ENCODE measurements around the gene ASIC4. TPM values are rescaled to one million over a fixed set of nuclear protein-coding genes. Genes with fewer than 3 reads are reported as not detected.

The ASIC4 gene, protein sequence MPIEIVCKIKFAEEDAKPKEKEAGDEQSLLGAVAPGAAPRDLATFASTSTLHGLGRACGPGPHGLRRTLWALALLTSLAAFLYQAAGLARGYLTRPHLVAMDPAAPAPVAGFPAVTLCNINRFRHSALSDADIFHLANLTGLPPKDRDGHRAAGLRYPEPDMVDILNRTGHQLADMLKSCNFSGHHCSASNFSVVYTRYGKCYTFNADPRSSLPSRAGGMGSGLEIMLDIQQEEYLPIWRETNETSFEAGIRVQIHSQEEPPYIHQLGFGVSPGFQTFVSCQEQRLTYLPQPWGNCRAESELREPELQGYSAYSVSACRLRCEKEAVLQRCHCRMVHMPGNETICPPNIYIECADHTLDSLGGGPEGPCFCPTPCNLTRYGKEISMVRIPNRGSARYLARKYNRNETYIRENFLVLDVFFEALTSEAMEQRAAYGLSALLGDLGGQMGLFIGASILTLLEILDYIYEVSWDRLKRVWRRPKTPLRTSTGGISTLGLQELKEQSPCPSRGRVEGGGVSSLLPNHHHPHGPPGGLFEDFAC
- 0.11 TPM in 1 of 2 replicates, not detected in the other for total RNA-seq (2014; rRNA removed)
- Bru-seq, nascent RNA: percentile 18 among the genes with signal in this experiment
- BruChase-seq, experiment 1, labeled RNA remaining after a 6-hour chase: percentile 47 among the genes with signal in this experiment
- percentile 35 among the genes with signal in this experiment for BruChase-seq, experiment 2, labeled RNA remaining after a 2-hour chase
- long read RNA-seq: 0 reads

DNA sequence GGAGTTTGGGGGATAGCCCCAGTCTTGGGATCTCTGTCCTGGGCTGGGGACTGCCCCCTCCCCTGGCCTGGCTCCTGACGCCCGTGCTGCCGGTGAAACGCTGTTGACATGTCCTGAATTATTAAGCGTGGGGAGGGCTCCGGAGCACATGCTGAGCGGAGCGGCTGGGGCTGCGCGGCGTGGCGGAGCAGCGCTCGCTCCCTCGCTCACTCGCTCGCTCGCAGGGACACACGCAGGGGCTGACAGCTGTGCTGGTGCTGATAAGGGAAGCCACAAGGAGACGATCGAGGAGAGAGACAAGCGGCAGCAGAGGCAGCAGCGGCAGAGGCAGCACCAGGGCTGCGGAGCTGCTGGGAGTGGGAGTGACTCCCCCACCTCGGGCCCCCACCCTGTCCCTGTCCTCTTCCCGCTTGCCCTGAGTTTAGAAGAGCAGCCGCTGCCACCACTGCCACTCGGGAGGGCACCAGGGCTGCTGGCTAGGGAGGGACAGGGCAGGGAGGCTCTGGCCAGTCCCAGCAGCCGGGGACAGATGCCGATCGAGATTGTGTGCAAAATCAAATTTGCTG, at the start of gene ASIC4:
Gene ASIC4, plus strand, starts transcription at position 287 of the 566 bp plus-strand sequence. Its CDS starts 243 bp downstream, at position 530.
- Histone ChIP-seq H3K9me2 (replicated peaks; ENCODE audit: low read length) (no peaks in the 10 kb centered on the region), H2AFZ (ENCODE audit: low read length) (peak within 1 kb of the TSS; percentile 32), H3K4me1 (ENCODE audit: insufficient read depth, low read length) (no peaks in the 10 kb centered on the region; the same call in 1 of the 2 replicates), H3K9me3 (ENCODE audit: low read length) (no peaks in the 10 kb centered on the region), H3K79me2 (ENCODE audit: low read length) (no peaks in the 10 kb centered on the region), H4K20me1 (ENCODE audit: low read length) (no peaks in the 10 kb centered on the region), H3K4me3 (ENCODE audit: low read length) (0 out of 2 replicates have a peak within 1 kb of the TSS, but pooled peaks have one; percentile 8), H3K27ac (ENCODE audit: low read length) (no peak within 1 kb of the TSS), H3K27me3 (ENCODE audit: low read length) (peaks cover 47% of the 10 kb centered on the region), H3K9ac (ENCODE audit: low read length) (no peak within 1 kb of the TSS), H3K36me3 (ENCODE audit: low read depth, low read length) (no peaks in the 10 kb centered on the region), H3K4me2 (ENCODE audit: low read length) (peak within 1 kb of the TSS; percentile 48), H3F3A (ENCODE audit: low read length, unreplicated experiment) (no peaks in the 10 kb centered on the region)
- no peak for ATAC-seq
- TF ChIP-seq, protein P1, sequence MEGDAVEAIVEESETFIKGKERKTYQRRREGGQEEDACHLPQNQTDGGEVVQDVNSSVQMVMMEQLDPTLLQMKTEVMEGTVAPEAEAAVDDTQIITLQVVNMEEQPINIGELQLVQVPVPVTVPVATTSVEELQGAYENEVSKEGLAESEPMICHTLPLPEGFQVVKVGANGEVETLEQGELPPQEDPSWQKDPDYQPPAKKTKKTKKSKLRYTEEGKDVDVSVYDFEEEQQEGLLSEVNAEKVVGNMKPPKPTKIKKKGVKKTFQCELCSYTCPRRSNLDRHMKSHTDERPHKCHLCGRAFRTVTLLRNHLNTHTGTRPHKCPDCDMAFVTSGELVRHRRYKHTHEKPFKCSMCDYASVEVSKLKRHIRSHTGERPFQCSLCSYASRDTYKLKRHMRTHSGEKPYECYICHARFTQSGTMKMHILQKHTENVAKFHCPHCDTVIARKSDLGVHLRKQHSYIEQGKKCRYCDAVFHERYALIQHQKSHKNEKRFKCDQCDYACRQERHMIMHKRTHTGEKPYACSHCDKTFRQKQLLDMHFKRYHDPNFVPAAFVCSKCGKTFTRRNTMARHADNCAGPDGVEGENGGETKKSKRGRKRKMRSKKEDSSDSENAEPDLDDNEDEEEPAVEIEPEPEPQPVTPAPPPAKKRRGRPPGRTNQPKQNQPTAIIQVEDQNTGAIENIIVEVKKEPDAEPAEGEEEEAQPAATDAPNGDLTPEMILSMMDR (conservative IDR thresholded peaks at IDR 0.05; ENCODE audit: low read depth, low read length): no peak
- TF ChIP-seq EZH2phosphoT487 (IDR thresholded peaks at IDR 0.05; ENCODE audit: borderline replicate concordance, low read length): no peak
- TF ChIP-seq EZH2 (IDR thresholded peaks at IDR 0.05; ENCODE audit: low read length, unreplicated experiment): no peak
- CTCF ChIA-PET: no interaction called here
- intact Hi-C loops (cut with micrococcal nuclease): no loop called here
- BruUV-seq (replicated peaks): no TSS peak
- POLR2A ChIA-PET (ENCODE audit: unreplicated experiment): no interaction called here
- DNase-seq: no peak

DNA sequence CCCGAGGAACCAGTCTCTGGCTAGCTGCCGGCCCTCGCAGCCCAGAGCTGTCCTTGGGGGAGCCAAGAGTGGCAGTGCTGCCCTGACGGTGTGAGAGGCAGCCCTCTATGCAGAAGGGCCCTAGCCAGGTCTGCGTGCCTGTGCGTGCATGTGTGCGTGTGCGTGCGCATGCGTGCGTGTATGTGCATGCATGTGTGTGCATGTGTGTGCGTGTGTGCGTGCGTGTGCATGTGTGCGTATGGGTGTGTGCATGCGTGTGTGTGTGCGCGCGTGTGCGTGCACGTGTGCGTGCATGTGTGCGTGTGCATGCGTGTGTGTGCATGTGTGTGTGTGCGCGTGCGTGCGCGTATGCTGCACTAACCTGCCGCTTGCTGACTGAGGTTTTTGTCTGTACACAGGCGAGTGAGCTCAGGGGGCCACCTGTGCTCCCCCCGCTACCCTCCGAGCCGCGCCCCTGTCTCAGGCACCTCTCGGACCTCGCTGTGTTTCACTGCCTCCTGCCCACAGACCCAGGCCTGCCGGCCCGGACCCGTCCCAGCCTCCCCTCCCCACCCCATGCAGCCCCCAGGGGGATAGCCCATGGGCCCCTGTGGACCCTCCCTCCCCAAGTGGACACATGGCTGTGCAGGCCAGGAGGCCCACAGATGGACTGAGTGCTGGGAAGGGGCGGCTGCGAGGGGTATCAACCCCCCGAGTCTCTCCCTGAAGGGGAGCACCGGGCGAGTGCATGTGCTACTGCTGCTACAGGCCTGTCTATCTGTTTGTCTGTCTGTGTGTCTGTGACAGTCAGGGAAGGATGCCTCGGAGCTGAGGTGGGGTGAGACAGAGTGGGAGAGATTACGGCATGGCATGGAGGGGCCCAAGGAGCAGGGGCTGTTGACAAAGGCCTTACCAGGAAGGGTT, 48.4 kb upstream of the ASIC4 start:
- H4K20me1 ChIP-seq (ENCODE audit: low read length): no peaks in the 10 kb centered on the region
- no peak overlapping the region for H3K9ac ChIP-seq (ENCODE audit: low read length)
- H3K9me2 ChIP-seq (replicated peaks; ENCODE audit: low read length): no peaks in the 10 kb centered on the region
- H2AFZ ChIP-seq (ENCODE audit: low read length): no peak overlapping the region
- H3K4me2 ChIP-seq (ENCODE audit: low read length): no peak overlapping the region
- no TSS peak for BruUV-seq (replicated peaks)
- TF ChIP-seq, protein P1 (conservative IDR thresholded peaks at IDR 0.05; ENCODE audit: low read depth, low read length): no peak
- no peak for TF ChIP-seq EZH2phosphoT487 (IDR thresholded peaks at IDR 0.05; ENCODE audit: borderline replicate concordance, low read length)
- no peak for TF ChIP-seq EZH2 (IDR thresholded peaks at IDR 0.05; ENCODE audit: low read length, unreplicated experiment)
- no peaks in the 10 kb centered on the region for H3F3A ChIP-seq (ENCODE audit: low read length, unreplicated experiment)
- ChIA-PET POLR2A (ENCODE audit: unreplicated experiment) (no interaction called here), CTCF (interaction anchor here (0.6 kb wide), 1 partner anchor 35 kb away, joined by 3 read pairs; no protein-coding TSS in a partner anchor)
- peaks cover 15% of the 10 kb centered on the region; the same call in 1 of the 2 replicates for H3K4me1 ChIP-seq (ENCODE audit: insufficient read depth, low read length)
- no peak overlapping the region for H3K27ac ChIP-seq (ENCODE audit: low read length)
- no peaks in the 10 kb centered on the region for H3K9me3 ChIP-seq (ENCODE audit: low read length)
- no peaks in the 10 kb centered on the region for H3K79me2 ChIP-seq (ENCODE audit: low read length)
- ATAC-seq (no peak), DNase-seq (no peak)
- H3K36me3 ChIP-seq (ENCODE audit: low read depth, low read length): peaks cover 3% of the 10 kb centered on the region; the same call in 1 of the 2 replicates
- no peak overlapping the region for H3K4me3 ChIP-seq (ENCODE audit: low read length)
- intact Hi-C loops (cut with micrococcal nuclease): no loop called here
- no peaks in the 10 kb centered on the region for H3K27me3 ChIP-seq (ENCODE audit: low read length)

Measured in PC-3 (cell line).